Keratinocyte (primary cell): ENCODE measurements around the gene MRPL34.

Experiments used
- CTCF ChIP-seq, 3 experiments: IDR thresholded peaks in 1 of 3; conservative IDR thresholded peaks in 1 of 3; optimal IDR thresholded peaks in 1 of 3; 2 replicates in 2 of 3; 3 replicates in 1 of 3; pipeline versions ENCODE3 to v1.5.1; 2011; ENCODE audit warnings: low read length in 3 of 3, mild to moderate bottlenecking in 3 of 3, moderate library complexity in 2 of 3, control low read depth in 1 of 3, inconsistent platforms in 1 of 3; ENCODE audit not compliant: insufficient read depth in 2 of 3; ENCODE audit errors: extremely low read depth in 1 of 3
- EZH2 ChIP-seq: IDR thresholded peaks from one replicate; pipeline ENCODE4 v1.6.1; 2012; ENCODE audit warnings: inconsistent platforms, mild to moderate bottlenecking, low read length, moderate library complexity

- no peak for TF ChIP-seq CTCF (optimal IDR thresholded peaks at IDR 0.05 in 1 of 3, IDR thresholded peaks at IDR 0.05 in 1 of 3, conservative IDR thresholded peaks at IDR 0.05 in 1 of 3; ENCODE audit: extremely low read depth in 1 of 3, insufficient read depth in 2 of 3, low read length in 3 of 3)
- no peak for TF ChIP-seq EZH2
Observed at GRCh38 chr19:17314007-17314593, 8.4 kb downstream of the MRPL34 start.
